H7 (cell line): Measurements from ENCODE around the gene ANKRD33. TPM values are rescaled to one million over a fixed set of nuclear protein-coding genes. Genes with fewer than 3 reads are reported as not detected.

Experiments used
- DNase-seq: peaks from one replicate; pipeline ENCODE4 v3.0.0; 2012
- H3K27me3 ChIP-seq: 2 replicates; pipeline ENCODE4 v1.6.0; 2011; ENCODE audit warnings: mild to moderate bottlenecking, low read length; ENCODE audit not compliant: control insufficient read depth, insufficient read depth
- H3K36me3 ChIP-seq: replicated peaks from 2 replicates; pipeline ENCODE4 v1.5.1; 2011; ENCODE audit warnings: low read length; ENCODE audit not compliant: control insufficient read depth, insufficient read depth
- H3K4me3 ChIP-seq: 2 replicates; pipeline ENCODE4 v1.5.1; 2011; ENCODE audit warnings: low read depth, mild to moderate bottlenecking, control low read depth, low read length, moderate library complexity; ENCODE audit not compliant: insufficient read depth
- total RNA-seq: library from RNA; depleted of rRNA; stranded (reverse); fragments of >200 nt; shearing (Covaris generic); gene quantifications from 2 replicates; pipeline ENCODE4 v1.2.3, GENCODE V29; 2014

Gene ANKRD33
- total RNA-seq, 1 experiment from 2014 or later: 0.17 TPM

GRCh38 chr12:51866762-51867161, 21.1 kb upstream of the ANKRD33 start:
- peaks cover 56% of the 10 kb centered on the region for H3K27me3 ChIP-seq
- no peak overlapping the region for H3K4me3 ChIP-seq
- no peaks in the 10 kb centered on the region for H3K36me3 ChIP-seq
- no peak for DNase-seq

- no peak overlapping the region for H3K4me3 ChIP-seq
- no peak for DNase-seq
- peaks cover 53% of the 10 kb centered on the region for H3K27me3 ChIP-seq
- no peaks in the 10 kb centered on the region for H3K36me3 ChIP-seq
Observed at GRCh38 chr12:51867371-51867770, 20.5 kb upstream of the ANKRD33 start.

GRCh38 chr12:51867796-51868428, 20.0 kb upstream of the ANKRD33 start:
- DNase-seq: no peak
- H3K27me3 ChIP-seq: peaks cover 53% of the 10 kb centered on the region
- H3K4me3 ChIP-seq: no peak overlapping the region
- H3K36me3 ChIP-seq: no peaks in the 10 kb centered on the region

GRCh38 chr12:51868821-51869495, 18.9 kb upstream of the ANKRD33 start:
- Histone ChIP-seq H3K27me3 (peaks cover 53% of the 10 kb centered on the region), H3K36me3 (no peaks in the 10 kb centered on the region), H3K4me3 (peak overlapping the region; percentile 75)
- peak; percentile 88 for DNase-seq

GRCh38 chr12:51869496-51869865, 18.4 kb upstream of the ANKRD33 start:
- Histone ChIP-seq H3K4me3 (peak overlapping the region; percentile 75), H3K36me3 (no peaks in the 10 kb centered on the region), H3K27me3 (peaks cover 53% of the 10 kb centered on the region)
- no peak for DNase-seq

GRCh38 chr12:51869931-51870330, 18.0 kb upstream of the ANKRD33 start:
- Histone ChIP-seq H3K27me3 (peaks cover 53% of the 10 kb centered on the region), H3K36me3 (no peaks in the 10 kb centered on the region), H3K4me3 (no peak overlapping the region)
- peak; percentile 49 for DNase-seq

DNA sequence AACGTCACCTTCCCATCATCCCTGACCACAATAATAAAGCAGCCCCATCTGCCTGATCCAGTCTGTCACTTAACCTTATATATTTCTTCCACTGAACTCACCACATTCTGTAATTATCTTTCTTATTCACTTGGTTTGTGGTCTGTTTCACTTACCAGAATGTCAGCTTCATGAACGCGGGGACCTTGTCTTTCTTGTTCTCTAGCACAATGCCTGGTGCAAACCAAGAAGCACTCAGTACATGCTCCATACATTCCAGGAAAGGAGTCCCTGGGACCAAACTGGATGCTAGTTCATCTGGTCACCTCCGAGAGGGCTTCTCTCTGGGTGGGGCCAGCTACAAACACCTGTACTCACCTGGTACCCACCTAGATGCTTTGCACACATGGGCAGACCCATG, 17.4 kb upstream of the ANKRD33 start:
- no peak for DNase-seq
- Histone ChIP-seq H3K27me3 (peaks cover 47% of the 10 kb centered on the region), H3K4me3 (no peak overlapping the region), H3K36me3 (no peaks in the 10 kb centered on the region)

GRCh38 chr12:51871126-51871525, 16.8 kb upstream of the ANKRD33 start:
- DNase-seq: peak; percentile 33
- Histone ChIP-seq H3K4me3 (no peak overlapping the region), H3K36me3 (no peaks in the 10 kb centered on the region), H3K27me3 (peaks cover 43% of the 10 kb centered on the region)

GRCh38 chr12:51871918-51872688, 15.8 kb upstream of the ANKRD33 start:
- H3K27me3 ChIP-seq: peaks cover 40% of the 10 kb centered on the region
- no peaks in the 10 kb centered on the region for H3K36me3 ChIP-seq
- no peak overlapping the region for H3K4me3 ChIP-seq
- DNase-seq: peak; percentile 33

GRCh38 chr12:51872689-51872981, 15.3 kb upstream of the ANKRD33 start:
- H3K4me3 ChIP-seq: no peak overlapping the region
- DNase-seq: no peak
- no peaks in the 10 kb centered on the region for H3K36me3 ChIP-seq
- H3K27me3 ChIP-seq: peaks cover 37% of the 10 kb centered on the region

DNA sequence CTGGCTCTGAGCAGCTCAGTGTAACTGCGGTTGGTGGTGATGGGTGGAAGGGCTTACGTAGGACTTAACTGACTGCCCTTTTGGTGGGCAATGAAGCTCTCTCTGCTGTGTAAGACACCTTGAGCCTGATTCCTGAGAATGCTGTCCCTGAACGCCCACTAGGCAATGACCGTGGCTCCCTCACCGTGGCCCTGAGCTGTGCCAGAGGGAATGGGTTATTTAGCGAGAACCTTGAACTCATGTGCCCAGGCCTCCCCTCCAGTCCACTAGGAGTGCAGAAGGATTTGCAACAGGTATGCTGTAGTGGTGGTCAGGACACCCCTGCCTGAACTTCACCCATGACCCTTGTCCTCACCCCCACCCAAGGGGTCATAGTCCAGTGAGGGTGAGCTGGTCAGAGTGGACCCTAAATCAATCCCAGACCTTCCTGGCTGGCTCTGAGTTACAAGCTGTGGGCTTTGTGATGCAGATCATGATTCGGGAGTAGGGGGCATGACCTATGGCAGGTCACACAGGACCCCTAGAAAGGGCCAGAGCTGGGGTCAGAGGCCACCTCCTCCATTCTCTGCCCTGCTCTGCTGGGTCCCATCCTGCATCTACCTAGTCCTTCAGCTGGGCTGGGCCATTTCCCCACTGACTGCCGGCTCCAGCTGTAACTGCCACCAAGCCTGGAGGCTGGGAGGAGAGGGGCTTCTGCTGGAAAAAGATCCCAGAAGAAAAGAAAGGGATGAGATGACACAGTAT, 14.5 kb upstream of the ANKRD33 start:
- H3K4me3 ChIP-seq: no peak overlapping the region
- H3K27me3 ChIP-seq: peaks cover 29% of the 10 kb centered on the region
- DNase-seq: no peak
- H3K36me3 ChIP-seq: no peaks in the 10 kb centered on the region

- Histone ChIP-seq H3K36me3 (no peaks in the 10 kb centered on the region), H3K27me3 (peaks cover 23% of the 10 kb centered on the region), H3K4me3 (no peak overlapping the region)
- DNase-seq: no peak
Observed at GRCh38 chr12:51874000-51874399, 13.9 kb upstream of the ANKRD33 start.

DNA sequence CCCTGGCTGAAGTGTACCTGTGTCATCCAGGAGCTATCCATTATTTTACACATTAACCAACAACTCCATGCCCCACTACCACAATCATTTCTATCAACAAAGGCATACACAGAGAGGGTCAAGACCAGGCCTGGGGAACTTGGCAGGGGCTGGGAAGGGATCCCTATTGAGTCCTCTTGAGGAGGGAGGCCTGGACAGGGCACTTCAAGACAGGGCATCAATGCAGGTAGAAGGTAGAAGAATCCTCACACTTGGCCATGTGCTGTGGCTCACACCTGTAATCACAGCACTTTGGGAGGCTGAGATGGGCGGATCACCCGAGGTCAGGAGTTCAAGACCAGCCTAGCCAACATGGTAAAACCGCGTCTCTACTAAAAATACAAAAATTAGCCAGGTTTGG, 13.4 kb upstream of the ANKRD33 start:
- no peaks in the 10 kb centered on the region for H3K36me3 ChIP-seq
- peaks cover 21% of the 10 kb centered on the region for H3K27me3 ChIP-seq
- DNase-seq: no peak
- no peak overlapping the region for H3K4me3 ChIP-seq

DNA sequence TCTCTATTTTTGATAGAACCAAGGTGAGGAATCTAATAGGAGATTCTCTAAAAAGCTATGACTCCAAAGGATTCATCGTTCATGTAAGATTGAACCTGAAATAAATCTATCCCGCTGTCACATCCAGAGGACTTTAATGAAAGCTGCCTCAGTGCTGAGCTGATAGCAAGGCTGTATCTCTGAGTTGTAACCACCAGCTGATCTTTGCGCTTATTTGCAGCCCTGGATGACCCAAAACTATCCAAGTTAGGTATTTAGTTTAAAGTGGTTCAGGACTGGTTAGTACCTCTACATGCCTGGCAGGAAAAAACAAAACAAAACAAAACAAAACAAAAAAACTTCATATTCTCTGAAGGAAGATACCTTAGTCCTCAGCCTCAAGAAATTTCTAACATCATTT, 8.8 kb upstream of the ANKRD33 start:
- Histone ChIP-seq H3K4me3 (no peak overlapping the region), H3K27me3 (no peaks in the 10 kb centered on the region), H3K36me3 (no peaks in the 10 kb centered on the region)
- no peak for DNase-seq

- Histone ChIP-seq H3K4me3 (no peak overlapping the region), H3K36me3 (no peaks in the 10 kb centered on the region), H3K27me3 (peaks cover 4% of the 10 kb centered on the region)
- DNase-seq: no peak
Observed at GRCh38 chr12:51883295-51883694, 4.6 kb upstream of the ANKRD33 start.
